Ascending aorta (tissue), 2 donors: ENCODE results near the gene NAP1L4. TPM values are rescaled to one million over a fixed set of nuclear protein-coding genes. Genes with fewer than 3 reads are reported as not detected.

Experiments used
- DNase-seq, 2 donors: peaks; one replicate each; pipeline ENCODE4 v3.0.0-alpha.2; 2019; ENCODE audit warnings: low spot score in 2 of 2
- H3K27ac ChIP-seq, 2 donors: fragments of 200-600 bp; sonication (generic); one replicate each; pipeline ENCODE4 v1.5.1; 2016 to 2017; ENCODE audit warnings: mild to moderate bottlenecking in 1 of 2
- H3K27me3 ChIP-seq: fragments of 200-600 bp; sonication (generic); one replicate; pipeline ENCODE4 v1.5.1; 2017
- H3K36me3 ChIP-seq, 2 donors: fragments of 200-600 bp; sonication (generic); one replicate each; pipeline ENCODE4 v1.5.1; 2016
- H3K4me1 ChIP-seq, 2 donors: fragments of 200-600 bp; sonication (generic); one replicate each; pipeline ENCODE4 v1.5.1; 2016 to 2017; ENCODE audit warnings: mild to moderate bottlenecking in 1 of 2
- H3K4me3 ChIP-seq, 2 donors: fragments of 200-600 bp; sonication (generic); one replicate each; pipeline ENCODE4 v1.5.1; 2016 to 2017; ENCODE audit warnings: mild to moderate bottlenecking in 1 of 2
- H3K9me3 ChIP-seq, 2 donors: fragments of 200-600 bp; sonication (generic); one replicate each; pipeline ENCODE4 v1.5.1; 2016
- CTCF ChIP-seq, 3 experiments: fragments of 200-600 bp in 2 of 3; fragments of 450-650 bp in 1 of 3; sonication (generic) in 2 of 3; IDR thresholded peaks; one replicate each; pipeline ENCODE4 v1.5.1; 2016 to 2019; ENCODE audit warnings: antibody characterized with exemption in 3 of 3, mild to moderate bottlenecking in 1 of 3, moderate library complexity in 1 of 3
- intact Hi-C: fragments of 100-400 bp; cut with DNase I; formaldehyde crosslinking; loops from one replicate; pipeline ENCODE4 v1.15.1; 2023
- total RNA-seq: library from RNA; depleted of rRNA; stranded (reverse); fragments of >200 nt; gene quantifications from one replicate; pipeline ENCODE4 v1.1.0, GENCODE V29; 2016

NAP1L4 gene
- total RNA-seq, 1 donor from 2014 or later: 54.5 TPM

GRCh38 chr11:2976294-2977063 is 15.7 kb downstream of the NAP1L4 start:
- intact Hi-C loops: no loop called here
- Histone ChIP-seq H3K36me3 (peaks cover 54 to 76% of the 10 kb centered on the region in 2 donors), H3K27me3 (no peaks in the 10 kb centered on the region), H3K4me3 (no peak overlapping the region), H3K4me1 (no peaks in the 10 kb centered on the region), H3K27ac (no peak overlapping the region), H3K9me3 (no peaks in the 10 kb centered on the region)
- DNase-seq: no peak
- TF ChIP-seq CTCF (IDR thresholded peaks at IDR 0.05): no peak

DNA sequence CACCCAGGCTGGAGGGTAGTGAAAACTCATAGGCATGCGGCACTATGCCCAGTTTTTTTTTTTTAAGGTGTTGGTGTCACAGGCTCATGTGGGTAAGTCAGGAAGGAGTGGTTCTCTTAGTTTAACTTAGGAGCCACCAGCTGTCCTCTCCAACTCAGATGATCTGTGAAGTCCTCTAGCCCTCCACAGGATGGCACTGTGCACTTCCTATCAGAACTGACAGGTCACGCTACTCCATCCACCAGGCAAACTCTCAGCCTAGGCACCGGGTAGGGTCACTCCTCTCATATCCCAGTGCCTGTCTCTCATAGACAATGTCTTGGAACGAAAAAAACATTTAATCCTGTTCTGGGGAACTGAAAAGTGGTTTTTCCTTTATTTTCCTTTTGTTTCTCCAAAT is 16.5 kb downstream of the NAP1L4 start:
- TF ChIP-seq CTCF (IDR thresholded peaks at IDR 0.05): peak in 2 of 3 experiments; percentile 12 to 17
- Histone ChIP-seq H3K27ac (no peak overlapping the region), H3K4me3 (no peak overlapping the region), H3K4me1 (no peaks in the 10 kb centered on the region), H3K27me3 (no peaks in the 10 kb centered on the region), H3K9me3 (no peaks in the 10 kb centered on the region), H3K36me3 (peaks cover 62 to 84% of the 10 kb centered on the region in 2 donors)
- no peak for DNase-seq
- intact Hi-C loops: no loop called here

- no peak for DNase-seq
- no peaks in the 10 kb centered on the region for H3K9me3 ChIP-seq
- no peak for TF ChIP-seq CTCF (IDR thresholded peaks at IDR 0.05)
- H3K27me3 ChIP-seq: no peaks in the 10 kb centered on the region
- peaks cover 74 to 95% of the 10 kb centered on the region in 2 donors for H3K36me3 ChIP-seq
- intact Hi-C loops: no loop called here
- H3K4me1 ChIP-seq: no peaks in the 10 kb centered on the region
- H3K4me3 ChIP-seq: no peak overlapping the region
- H3K27ac ChIP-seq: no peak overlapping the region
These were observed 17.9 kb downstream of the NAP1L4 start for GRCh38 chr11:2974272-2974671.

DNA sequence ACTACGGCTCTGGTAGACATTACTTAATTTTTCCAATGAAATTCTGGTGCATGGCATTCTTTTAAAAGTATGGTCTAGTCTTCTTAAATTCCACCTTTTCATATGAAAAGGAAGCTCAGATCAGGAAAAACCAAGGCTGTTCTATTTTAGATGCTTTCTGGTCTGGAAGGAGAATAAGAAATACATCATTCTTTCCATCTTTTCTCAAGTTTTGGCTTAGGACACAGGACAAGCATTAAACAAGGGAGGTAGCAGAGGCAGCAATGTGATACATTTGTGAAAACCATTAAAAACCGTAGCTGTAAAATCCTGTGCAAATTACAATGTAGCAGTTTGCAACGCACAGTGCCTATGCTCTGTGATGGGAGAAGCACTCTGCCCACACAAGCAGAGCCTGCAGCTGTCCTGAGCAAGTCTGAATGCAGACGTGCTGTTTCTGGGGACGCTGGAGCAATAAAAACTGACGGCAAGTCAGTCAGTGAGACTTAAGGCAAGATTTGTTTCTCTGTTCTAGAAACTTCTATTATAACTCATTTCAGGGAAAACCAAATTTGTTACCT is 23.7 kb downstream of the NAP1L4 start:
- intact Hi-C loops: no loop called here
- DNase-seq: no peak
- Histone ChIP-seq H3K27ac (no peak overlapping the region), H3K36me3 (peaks cover 70 to 92% of the 10 kb centered on the region in 2 donors), H3K27me3 (no peaks in the 10 kb centered on the region), H3K9me3 (no peaks in the 10 kb centered on the region), H3K4me3 (no peak overlapping the region), H3K4me1 (no peaks in the 10 kb centered on the region)
- TF ChIP-seq CTCF (IDR thresholded peaks at IDR 0.05): no peak

GRCh38 chr11:2964782-2965181 is 27.3 kb downstream of the NAP1L4 start:
- Histone ChIP-seq H3K36me3 (peaks cover 65 to 81% of the 10 kb centered on the region in 2 donors), H3K9me3 (no peaks in the 10 kb centered on the region), H3K27ac (no peak overlapping the region), H3K4me3 (no peak overlapping the region), H3K27me3 (no peaks in the 10 kb centered on the region), H3K4me1 (no peaks in the 10 kb centered on the region)
- TF ChIP-seq CTCF (IDR thresholded peaks at IDR 0.05): no peak
- intact Hi-C loops: no loop called here
- DNase-seq: no peak
